Lower leg skin (tissue), 4 donors: Measurements from ENCODE around the gene GALK2. TPM values are rescaled to one million over a fixed set of nuclear protein-coding genes. Genes with fewer than 3 reads are reported as not detected.

Source experiments
- DNase-seq, 2 donors: peaks; one replicate each; pipeline ENCODE4 v3.0.0-alpha.2; 2019; ENCODE audit warnings: low spot score in 2 of 2
- H3K4me3 ChIP-seq: fragments of 200-600 bp; sonication (generic); 2 replicates; pipeline ENCODE4 v1.5.1; 2017; ENCODE audit warnings: mild to moderate bottlenecking, low read depth; ENCODE audit not compliant: poor library complexity, severe bottlenecking
- CTCF ChIP-seq, 3 donors: fragments of 450-650 bp; IDR thresholded peaks; one replicate each; pipeline ENCODE4 v1.5.1; 2016; ENCODE audit warnings: antibody characterized with exemption in 3 of 3, mild to moderate bottlenecking in 3 of 3, moderate library complexity in 2 of 3
- POLR2A ChIP-seq, 2 donors: fragments of 450-650 bp; IDR thresholded peaks; one replicate each; pipeline ENCODE4 v1.6.1; 2016 to 2017; ENCODE audit warnings: antibody characterized with exemption in 2 of 2, mild to moderate bottlenecking in 1 of 2, moderate library complexity in 1 of 2
- WGBS, 2 donors: methylation state at CpG; one replicate each; pipeline ENCODE4 v1.1.5; 2018; 5-methylcytosine and 5-hydroxymethylcytosine counted together
- intact Hi-C: fragments of 100-400 bp; cut with DNase I; formaldehyde crosslinking; loops from one replicate; pipeline ENCODE4 v1.15.0; 2023; ENCODE audit warnings: low total_unique reads
- total RNA-seq, 4 donors: library from RNA; depleted of rRNA; stranded (reverse); fragments of >200 nt; gene quantifications; one replicate each; pipeline ENCODE4 v1.1.0, GENCODE V29; 2016

The GALK2 gene
- total RNA-seq, 4 donors from 2014 or later, result 20.7 to 35.4 (median 27.8) TPM

GRCh38 chr15:49212897-49213296, 42.9 kb downstream of the GALK2 start:
- TF ChIP-seq POLR2A (IDR thresholded peaks at IDR 0.05) (no peak), CTCF (IDR thresholded peaks at IDR 0.05) (no peak)
- intact Hi-C loops, result no loop called here
- no peak for DNase-seq
- WGBS, 2 donors, result 97 to 100% methylated on average over 1 of the region's 1 CpG
- no peak overlapping the region for H3K4me3 ChIP-seq

GRCh38 chr15:49215768-49216739, 46.0 kb downstream of the GALK2 start:
- WGBS, 2 donors, result 90 to 93% methylated on average over 7 of the region's 7 CpGs
- intact Hi-C loops, result no loop called here
- TF ChIP-seq POLR2A (IDR thresholded peaks at IDR 0.05), result no peak
- TF ChIP-seq CTCF (IDR thresholded peaks at IDR 0.05), result no peak
- no peak overlapping the region for H3K4me3 ChIP-seq
- no peak for DNase-seq

GRCh38 chr15:49223536-49224274, 53.7 kb downstream of the GALK2 start:
- DNase-seq, result no peak
- intact Hi-C loops, result no loop called here
- WGBS, 2 donors, result 56 to 68% methylated on average over 3 of the region's 3 CpGs
- TF ChIP-seq POLR2A (IDR thresholded peaks at IDR 0.05), result no peak
- no peak overlapping the region for H3K4me3 ChIP-seq

- no peak for TF ChIP-seq POLR2A (IDR thresholded peaks at IDR 0.05)
- no peak for TF ChIP-seq CTCF (IDR thresholded peaks at IDR 0.05)
- DNase-seq, result no peak
- 95 to 98% methylated on average over 3 of the region's 3 CpGs for WGBS, 2 donors
- intact Hi-C loops, result no loop called here
- H3K4me3 ChIP-seq, result no peak overlapping the region
These were observed 55.7 kb downstream of the GALK2 start for GRCh38 chr15:49225572-49226281.

GRCh38 chr15:49227602-49228001, 57.6 kb downstream of the GALK2 start:
- no peak for DNase-seq
- intact Hi-C loops, result no loop called here
- TF ChIP-seq CTCF (IDR thresholded peaks at IDR 0.05), result no peak
- no peak for TF ChIP-seq POLR2A (IDR thresholded peaks at IDR 0.05)
- no peak overlapping the region for H3K4me3 ChIP-seq
